ENCODE data around the gene GNB5.

The GNB5 gene

DNA sequence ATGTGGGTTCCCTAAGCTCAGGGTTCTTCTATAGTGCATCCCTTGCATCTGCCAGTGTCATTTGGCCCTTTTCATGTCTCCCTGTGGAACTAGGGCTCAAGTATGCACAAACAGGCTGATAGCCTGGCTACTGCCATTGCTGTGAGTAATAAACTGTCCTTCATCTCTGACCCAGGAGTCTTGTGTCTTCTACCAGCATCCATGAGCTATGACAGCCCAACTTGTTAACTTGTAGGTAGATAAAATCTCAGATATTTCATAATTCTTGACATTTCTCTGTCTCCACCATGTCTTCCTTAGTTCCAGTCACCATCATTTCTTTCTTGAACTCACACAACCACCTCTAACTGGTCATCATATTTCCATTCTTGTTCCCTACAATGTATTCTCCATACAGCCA is 59.1 kb downstream of the GNB5 start:
- H3K36me3 ChIP-seq (replicated peaks; ENCODE audit: insufficient read depth, low read length), result no peaks in the 10 kb centered on the region
- no peaks in the 10 kb centered on the region for H3K9me2 ChIP-seq (replicated peaks; ENCODE audit: insufficient read depth, low read length)
- no peak overlapping the region for H3K4me2 ChIP-seq (ENCODE audit: low read depth, low read length)
- no peaks in the 10 kb centered on the region for H3K9me3 ChIP-seq (replicated peaks; ENCODE audit: insufficient read depth, low read length)
- H2AFZ ChIP-seq (ENCODE audit: low read length), result no peak overlapping the region
- no peak for TF ChIP-seq EZH2phosphoT487 (IDR thresholded peaks at IDR 0.05; ENCODE audit: low read length)
- TF ChIP-seq, protein P1, sequence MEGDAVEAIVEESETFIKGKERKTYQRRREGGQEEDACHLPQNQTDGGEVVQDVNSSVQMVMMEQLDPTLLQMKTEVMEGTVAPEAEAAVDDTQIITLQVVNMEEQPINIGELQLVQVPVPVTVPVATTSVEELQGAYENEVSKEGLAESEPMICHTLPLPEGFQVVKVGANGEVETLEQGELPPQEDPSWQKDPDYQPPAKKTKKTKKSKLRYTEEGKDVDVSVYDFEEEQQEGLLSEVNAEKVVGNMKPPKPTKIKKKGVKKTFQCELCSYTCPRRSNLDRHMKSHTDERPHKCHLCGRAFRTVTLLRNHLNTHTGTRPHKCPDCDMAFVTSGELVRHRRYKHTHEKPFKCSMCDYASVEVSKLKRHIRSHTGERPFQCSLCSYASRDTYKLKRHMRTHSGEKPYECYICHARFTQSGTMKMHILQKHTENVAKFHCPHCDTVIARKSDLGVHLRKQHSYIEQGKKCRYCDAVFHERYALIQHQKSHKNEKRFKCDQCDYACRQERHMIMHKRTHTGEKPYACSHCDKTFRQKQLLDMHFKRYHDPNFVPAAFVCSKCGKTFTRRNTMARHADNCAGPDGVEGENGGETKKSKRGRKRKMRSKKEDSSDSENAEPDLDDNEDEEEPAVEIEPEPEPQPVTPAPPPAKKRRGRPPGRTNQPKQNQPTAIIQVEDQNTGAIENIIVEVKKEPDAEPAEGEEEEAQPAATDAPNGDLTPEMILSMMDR (IDR thresholded peaks at IDR 0.05; ENCODE audit: low read length), result no peak
- no peak for TF ChIP-seq EZH2 (optimal IDR thresholded peaks at IDR 0.05; ENCODE audit: low read depth, low read length)
- H4K20me1 ChIP-seq (ENCODE audit: insufficient read depth, low read length), result no peaks in the 10 kb centered on the region
- no peaks in the 10 kb centered on the region for H3F3A ChIP-seq (ENCODE audit: insufficient read depth, low read length)
- H3K27me3 ChIP-seq (replicated peaks; ENCODE audit: insufficient read depth, low read length), result no peaks in the 10 kb centered on the region
- H3K27ac ChIP-seq (ENCODE audit: low read length), result no peak overlapping the region
- no peak overlapping the region for H3K9ac ChIP-seq (ENCODE audit: low read length)
- H3K79me2 ChIP-seq (ENCODE audit: low read length), result no peaks in the 10 kb centered on the region
- no peak overlapping the region for H3K4me3 ChIP-seq (ENCODE audit: low read length)
- no peaks in the 10 kb centered on the region for H3K4me1 ChIP-seq (ENCODE audit: low read length)
- DNase-seq, result no peak

DNA sequence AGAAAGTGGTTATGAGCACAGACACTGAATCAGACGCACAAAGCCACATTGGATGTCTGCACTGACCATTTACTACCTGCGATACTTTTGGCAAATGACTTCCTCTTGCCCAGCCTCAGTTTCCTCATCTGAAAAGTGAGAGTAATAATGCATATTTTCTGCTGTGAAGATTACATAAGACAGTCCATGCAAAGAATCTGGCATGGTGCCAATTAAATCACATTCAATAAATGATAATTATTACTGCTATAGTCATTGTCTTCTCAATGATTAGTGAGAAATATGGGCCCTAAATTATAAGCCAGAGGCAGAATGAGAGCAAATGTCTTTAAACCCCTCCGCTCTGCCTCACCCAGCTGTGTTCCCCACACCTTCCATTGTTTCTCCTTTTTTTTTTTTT is 62.6 kb downstream of the GNB5 start:
- Histone ChIP-seq H3K79me2 (ENCODE audit: low read length) (no peaks in the 10 kb centered on the region), H3F3A (ENCODE audit: insufficient read depth, low read length) (no peaks in the 10 kb centered on the region), H3K27me3 (replicated peaks; ENCODE audit: insufficient read depth, low read length) (no peaks in the 10 kb centered on the region), H3K4me2 (ENCODE audit: low read depth, low read length) (no peak overlapping the region), H3K36me3 (replicated peaks; ENCODE audit: insufficient read depth, low read length) (no peaks in the 10 kb centered on the region), H4K20me1 (ENCODE audit: insufficient read depth, low read length) (no peaks in the 10 kb centered on the region), H3K9ac (ENCODE audit: low read length) (no peak overlapping the region), H3K9me2 (replicated peaks; ENCODE audit: insufficient read depth, low read length) (no peaks in the 10 kb centered on the region), H3K9me3 (replicated peaks; ENCODE audit: insufficient read depth, low read length) (no peaks in the 10 kb centered on the region), H3K4me1 (ENCODE audit: low read length) (no peaks in the 10 kb centered on the region), H2AFZ (ENCODE audit: low read length) (no peak overlapping the region), H3K4me3 (ENCODE audit: low read length) (no peak overlapping the region), H3K27ac (ENCODE audit: low read length) (no peak overlapping the region)
- no peak for DNase-seq
- TF ChIP-seq, protein P1 (IDR thresholded peaks at IDR 0.05; ENCODE audit: low read length), result no peak
- no peak for TF ChIP-seq EZH2 (optimal IDR thresholded peaks at IDR 0.05; ENCODE audit: low read depth, low read length)
- no peak for TF ChIP-seq EZH2phosphoT487 (IDR thresholded peaks at IDR 0.05; ENCODE audit: low read length)

DNA sequence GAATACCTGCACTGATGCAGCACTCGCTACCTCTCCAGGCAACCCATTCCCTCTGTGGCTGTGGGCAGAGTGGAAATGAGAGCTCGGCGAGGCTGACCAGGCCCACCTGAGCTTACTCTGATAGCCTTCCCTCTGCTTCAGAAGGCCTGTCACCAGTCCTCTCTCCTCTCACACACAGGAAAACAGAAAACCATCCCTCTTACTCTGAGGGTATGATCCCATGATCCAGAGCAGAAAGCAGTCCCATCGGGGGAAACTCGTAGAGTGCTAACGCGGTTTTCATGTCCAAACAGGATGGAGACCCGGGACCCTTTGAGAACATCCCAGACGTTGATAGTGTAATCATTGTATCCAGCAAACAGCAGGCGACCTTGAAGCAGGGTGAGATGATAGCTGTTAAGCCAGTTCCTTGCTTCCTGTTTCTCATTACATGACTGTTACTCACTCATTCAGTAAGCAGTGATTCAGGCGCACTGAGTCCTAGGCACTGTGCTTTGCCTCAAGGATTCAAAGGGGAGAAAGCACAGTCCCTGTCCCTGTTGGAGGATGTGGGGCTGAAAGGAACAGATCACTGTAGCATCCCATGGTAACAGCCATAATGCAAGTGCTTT is 66.8 kb downstream of the GNB5 start:
- TF ChIP-seq, protein P1 (IDR thresholded peaks at IDR 0.05; ENCODE audit: low read length), result no peak
- no peak for TF ChIP-seq EZH2 (optimal IDR thresholded peaks at IDR 0.05; ENCODE audit: low read depth, low read length)
- TF ChIP-seq EZH2phosphoT487 (IDR thresholded peaks at IDR 0.05; ENCODE audit: low read length), result no peak
- no peak overlapping the region for H3K4me3 ChIP-seq (ENCODE audit: low read length)
- H3K79me2 ChIP-seq (ENCODE audit: low read length), result no peaks in the 10 kb centered on the region
- no peaks in the 10 kb centered on the region for H3K9me3 ChIP-seq (replicated peaks; ENCODE audit: insufficient read depth, low read length)
- H3K9me2 ChIP-seq (replicated peaks; ENCODE audit: insufficient read depth, low read length), result no peaks in the 10 kb centered on the region
- H3F3A ChIP-seq (ENCODE audit: insufficient read depth, low read length), result no peaks in the 10 kb centered on the region
- DNase-seq, result no peak
- H3K27ac ChIP-seq (ENCODE audit: low read length), result no peak overlapping the region
- no peaks in the 10 kb centered on the region for H3K36me3 ChIP-seq (replicated peaks; ENCODE audit: insufficient read depth, low read length)
- no peaks in the 10 kb centered on the region for H4K20me1 ChIP-seq (ENCODE audit: insufficient read depth, low read length)
- no peaks in the 10 kb centered on the region for H3K27me3 ChIP-seq (replicated peaks; ENCODE audit: insufficient read depth, low read length)
- H3K4me1 ChIP-seq (ENCODE audit: low read length), result no peaks in the 10 kb centered on the region
- no peak overlapping the region for H3K9ac ChIP-seq (ENCODE audit: low read length)
- H2AFZ ChIP-seq (ENCODE audit: low read length), result no peak overlapping the region
- no peak overlapping the region for H3K4me2 ChIP-seq (ENCODE audit: low read depth, low read length)
